Prostate gland (tissue), 2 donors: Measurements from ENCODE around the gene ZNF423. TPM values are rescaled to one million over a fixed set of nuclear protein-coding genes. Genes with fewer than 3 reads are reported as not detected.

Experiments used
- DNase-seq: peaks from one replicate; pipeline ENCODE4 v3.0.0-alpha.2; 2019; ENCODE audit warnings: low spot score
- H3K27ac ChIP-seq, 2 donors: fragments of 200-600 bp; sonication (generic); 2 replicates each; pipeline ENCODE4 v1.5.1; 2017 to 2019
- H3K27me3 ChIP-seq: fragments of 200-600 bp; sonication (generic); replicated peaks from 2 replicates; pipeline ENCODE4 v1.5.1; 2019; ENCODE audit not compliant: insufficient read depth
- H3K36me3 ChIP-seq, 2 donors: fragments of 200-600 bp; sonication (generic); 1 replicate in 1 of 2; 2 replicates in 1 of 2; pipeline versions ENCODE4 v1.5.1 to v1.8.1; 2017 to 2019
- H3K4me1 ChIP-seq: fragments of 200-600 bp; sonication (generic); replicated peaks from 2 replicates; pipeline ENCODE4 v1.5.1; 2019
- H3K4me3 ChIP-seq, 2 donors: fragments of 200-600 bp; sonication (generic); 2 replicates each; pipeline ENCODE4 v1.5.1; 2017 to 2019
- H3K9me3 ChIP-seq: fragments of 200-600 bp; sonication (generic); 2 replicates; pipeline ENCODE4 v1.5.1; 2017
- POLR2A ChIP-seq: fragments of 450-650 bp; IDR thresholded peaks from one replicate; pipeline ENCODE4 v1.6.1; 2016; ENCODE audit warnings: antibody characterized with exemption, mild to moderate bottlenecking
- POLR2AphosphoS5 ChIP-seq: sonication (generic); formaldehyde crosslinking; IDR thresholded peaks from one replicate; pipeline ENCODE4 v1.6.1; 2017; ENCODE audit warnings: antibody characterized with exemption
- WGBS: methylation state at CpG from one replicate; pipeline ENCODE4 v1.1.5; 2018; 5-methylcytosine and 5-hydroxymethylcytosine counted together
- intact Hi-C: fragments of 100-400 bp; cut with DNase I; formaldehyde crosslinking; loops from one replicate; pipeline ENCODE4 v1.14.2; 2022
- total RNA-seq, 2 donors: library from RNA; depleted of rRNA; stranded (reverse); fragments of >200 nt; gene quantifications; one replicate each; pipeline ENCODE4 v1.1.0, GENCODE V29; 2016
- TF ChIP-seq, protein P1 (sequence below), 4 experiments: fragments of 200-600 bp in 2 of 4; fragments of 450-650 bp in 2 of 4; sonication (generic) in 2 of 4; IDR thresholded peaks; 1 replicate in 3 of 4; 2 replicates in 1 of 4; pipeline ENCODE4 v1.5.1; 2016 to 2019; ENCODE audit warnings: antibody characterized with exemption in 4 of 4, mild to moderate bottlenecking in 2 of 4, moderate library complexity in 2 of 4

Gene ZNF423
- total RNA-seq, 2 donors from 2014 or later, result 6.1 to 22.7 TPM

DNA sequence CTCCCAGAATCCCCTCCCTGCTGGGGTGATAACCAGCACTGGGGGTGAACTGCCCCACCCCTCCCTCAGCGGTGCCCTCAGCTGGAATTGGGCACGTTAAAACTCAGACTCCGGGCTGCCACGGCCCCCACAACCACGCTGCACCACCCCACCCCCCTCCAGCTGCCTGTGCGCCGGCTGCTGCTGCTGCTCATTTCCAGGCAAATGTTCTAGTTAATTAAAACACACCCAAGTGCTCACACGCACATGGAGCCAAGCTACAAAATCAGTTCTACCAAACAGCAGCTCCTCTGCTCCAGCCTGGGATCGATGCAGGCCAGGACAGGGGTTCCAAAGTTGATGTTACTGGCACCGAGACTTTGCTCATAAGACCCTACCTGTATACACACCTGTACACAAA is 180.5 kb downstream of the ZNF423 start:
- Histone ChIP-seq H3K4me1 (no peaks in the 10 kb centered on the region), H3K27ac (no peak overlapping the region), H3K4me3 (no peak overlapping the region), H3K36me3 (no peaks in the 10 kb centered on the region), H3K9me3 (no peaks in the 10 kb centered on the region), H3K27me3 (no peaks in the 10 kb centered on the region)
- DNase-seq, result no peak
- TF ChIP-seq, protein P1, sequence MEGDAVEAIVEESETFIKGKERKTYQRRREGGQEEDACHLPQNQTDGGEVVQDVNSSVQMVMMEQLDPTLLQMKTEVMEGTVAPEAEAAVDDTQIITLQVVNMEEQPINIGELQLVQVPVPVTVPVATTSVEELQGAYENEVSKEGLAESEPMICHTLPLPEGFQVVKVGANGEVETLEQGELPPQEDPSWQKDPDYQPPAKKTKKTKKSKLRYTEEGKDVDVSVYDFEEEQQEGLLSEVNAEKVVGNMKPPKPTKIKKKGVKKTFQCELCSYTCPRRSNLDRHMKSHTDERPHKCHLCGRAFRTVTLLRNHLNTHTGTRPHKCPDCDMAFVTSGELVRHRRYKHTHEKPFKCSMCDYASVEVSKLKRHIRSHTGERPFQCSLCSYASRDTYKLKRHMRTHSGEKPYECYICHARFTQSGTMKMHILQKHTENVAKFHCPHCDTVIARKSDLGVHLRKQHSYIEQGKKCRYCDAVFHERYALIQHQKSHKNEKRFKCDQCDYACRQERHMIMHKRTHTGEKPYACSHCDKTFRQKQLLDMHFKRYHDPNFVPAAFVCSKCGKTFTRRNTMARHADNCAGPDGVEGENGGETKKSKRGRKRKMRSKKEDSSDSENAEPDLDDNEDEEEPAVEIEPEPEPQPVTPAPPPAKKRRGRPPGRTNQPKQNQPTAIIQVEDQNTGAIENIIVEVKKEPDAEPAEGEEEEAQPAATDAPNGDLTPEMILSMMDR (IDR thresholded peaks at IDR 0.05), result no peak
- TF ChIP-seq POLR2A (no peak), POLR2AphosphoS5 (no peak)
- 64% methylated on average over 10 of the region's 10 CpGs for WGBS
- intact Hi-C loops, result no loop called here

DNA sequence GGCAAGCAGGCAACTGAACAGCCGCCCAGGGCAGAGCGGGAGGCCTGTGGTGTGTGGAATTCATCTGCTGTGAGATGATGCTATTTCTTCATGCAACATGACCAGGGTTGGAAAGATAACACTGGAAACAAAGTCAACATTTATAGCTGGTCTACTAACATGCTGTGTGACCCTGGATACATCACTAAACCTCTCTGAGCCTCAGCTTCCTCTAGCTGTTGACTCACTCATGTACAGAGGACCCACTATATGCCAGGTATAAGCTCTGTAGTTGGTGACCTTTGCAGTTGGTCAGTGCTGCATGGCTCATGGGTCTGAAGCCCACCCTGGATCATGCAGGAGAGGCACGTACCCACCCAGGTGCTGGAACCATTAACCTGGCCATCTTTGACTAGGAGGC is 180.9 kb downstream of the ZNF423 start:
- TF ChIP-seq POLR2AphosphoS5 (no peak), POLR2A (no peak)
- TF ChIP-seq, protein P1 (IDR thresholded peaks at IDR 0.05), result no peak
- no peaks in the 10 kb centered on the region for H3K27me3 ChIP-seq
- WGBS, result 93% methylated on average over 3 of the region's 3 CpGs

DNA sequence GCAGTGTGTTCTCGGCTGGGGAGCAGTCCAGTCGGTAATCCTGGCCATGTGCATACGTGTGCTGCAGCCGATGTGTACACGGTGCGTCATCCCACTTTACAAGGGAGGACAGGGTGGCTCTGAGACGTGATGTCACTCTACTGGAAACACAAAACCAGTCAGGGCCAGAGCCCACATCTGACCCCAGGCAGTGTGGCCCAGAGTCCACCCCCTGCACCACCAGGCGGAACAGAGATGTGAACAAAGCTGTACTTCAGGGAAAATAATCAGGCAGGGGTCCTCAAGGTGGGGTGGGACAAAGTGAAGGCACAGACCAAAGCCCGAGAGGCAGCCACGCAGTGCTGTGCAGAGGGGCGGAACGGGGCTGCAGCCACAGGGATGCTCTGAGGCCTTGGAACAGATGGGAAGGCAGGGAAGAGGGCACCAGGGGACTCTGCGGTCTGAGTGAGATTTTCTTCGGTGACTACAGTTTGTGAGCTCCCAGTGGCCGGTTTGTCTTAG is 181.5 kb downstream of the ZNF423 start:
- TF ChIP-seq POLR2AphosphoS5 (no peak), POLR2A (no peak)
- TF ChIP-seq, protein P1 (IDR thresholded peaks at IDR 0.05), result no peak
- WGBS, result 81% methylated on average over 15 of the region's 15 CpGs

More for the DNA sequence above, 180.9 kb downstream of the ZNF423 start:
- intact Hi-C loops, result no loop called here
- Histone ChIP-seq H3K36me3 (no peaks in the 10 kb centered on the region), H3K27ac (no peak overlapping the region), H3K9me3 (no peaks in the 10 kb centered on the region), H3K4me3 (no peak overlapping the region), H3K4me1 (no peaks in the 10 kb centered on the region)
- DNase-seq, result no peak

DNA sequence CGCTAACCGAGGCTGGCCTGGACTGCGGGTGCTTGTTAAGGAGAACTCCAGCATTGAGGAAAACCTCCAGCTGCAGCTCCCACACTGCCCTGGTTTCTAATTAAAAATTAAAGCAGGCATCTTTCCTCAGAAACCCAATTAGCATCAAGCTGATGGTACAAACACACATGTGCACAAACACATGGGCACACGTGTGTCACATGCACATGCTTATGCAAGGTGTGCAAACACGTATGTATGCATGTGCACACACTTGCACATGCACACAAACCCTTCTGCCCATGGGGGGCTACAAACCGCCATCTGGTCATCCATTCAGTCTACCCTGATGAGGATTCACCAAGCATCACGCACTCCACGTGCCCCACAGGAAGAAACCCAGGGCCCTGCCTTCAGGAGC is 182.5 kb downstream of the ZNF423 start:
- Histone ChIP-seq H3K4me1 (no peaks in the 10 kb centered on the region), H3K27ac (no peak overlapping the region), H3K9me3 (no peaks in the 10 kb centered on the region), H3K27me3 (no peaks in the 10 kb centered on the region), H3K36me3 (no peaks in the 10 kb centered on the region), H3K4me3 (no peak overlapping the region)
- no peak for DNase-seq
- WGBS, result 88% methylated on average over 8 of the region's 8 CpGs
- TF ChIP-seq, protein P1 (IDR thresholded peaks at IDR 0.05), result no peak
- TF ChIP-seq POLR2A (no peak), POLR2AphosphoS5 (no peak)
- intact Hi-C loops, result no loop called here

More for the DNA sequence above, 181.5 kb downstream of the ZNF423 start:
- Histone ChIP-seq H3K4me3 (no peak overlapping the region), H3K27ac (no peak overlapping the region), H3K4me1 (no peaks in the 10 kb centered on the region), H3K27me3 (no peaks in the 10 kb centered on the region), H3K36me3 (no peaks in the 10 kb centered on the region), H3K9me3 (no peaks in the 10 kb centered on the region)
- intact Hi-C loops, result no loop called here
- no peak for DNase-seq

DNA sequence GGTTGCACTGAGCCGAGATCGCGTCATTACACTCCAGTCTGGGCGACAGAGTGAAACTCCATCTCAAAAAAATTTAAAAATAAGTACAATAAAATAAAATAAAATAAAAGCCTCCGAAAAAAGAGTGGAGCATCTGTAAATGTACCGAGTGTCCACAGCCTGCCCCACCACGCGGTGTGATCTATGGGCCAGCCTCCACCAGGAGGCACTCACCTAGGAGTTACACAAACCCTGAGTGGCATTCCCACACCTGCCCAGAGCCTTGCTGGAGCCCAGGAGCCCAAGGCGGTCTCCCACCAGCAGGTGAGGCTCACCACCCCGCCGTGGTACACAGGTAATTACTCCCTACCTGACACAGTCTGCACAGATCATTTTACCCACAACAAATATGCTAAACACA is 183.2 kb downstream of the ZNF423 start:
- Histone ChIP-seq H3K27me3 (no peaks in the 10 kb centered on the region), H3K27ac (no peak overlapping the region), H3K9me3 (no peaks in the 10 kb centered on the region), H3K4me3 (no peak overlapping the region), H3K4me1 (no peaks in the 10 kb centered on the region), H3K36me3 (no peaks in the 10 kb centered on the region)
- intact Hi-C loops, result no loop called here
- WGBS, result 87% methylated on average over 11 of the region's 11 CpGs
- TF ChIP-seq, protein P1 (IDR thresholded peaks at IDR 0.05), result no peak
- TF ChIP-seq POLR2A, result no peak
- TF ChIP-seq POLR2AphosphoS5, result no peak
- DNase-seq, result no peak
